ENCODE measurements around the gene TGFBR3L.
"Not testable (repeated sequence)": the region's sequence is repeated elsewhere in the genome, so short reads cannot be mapped to it uniquely, and the experiment has no call there.

Gene TGFBR3L

DNA sequence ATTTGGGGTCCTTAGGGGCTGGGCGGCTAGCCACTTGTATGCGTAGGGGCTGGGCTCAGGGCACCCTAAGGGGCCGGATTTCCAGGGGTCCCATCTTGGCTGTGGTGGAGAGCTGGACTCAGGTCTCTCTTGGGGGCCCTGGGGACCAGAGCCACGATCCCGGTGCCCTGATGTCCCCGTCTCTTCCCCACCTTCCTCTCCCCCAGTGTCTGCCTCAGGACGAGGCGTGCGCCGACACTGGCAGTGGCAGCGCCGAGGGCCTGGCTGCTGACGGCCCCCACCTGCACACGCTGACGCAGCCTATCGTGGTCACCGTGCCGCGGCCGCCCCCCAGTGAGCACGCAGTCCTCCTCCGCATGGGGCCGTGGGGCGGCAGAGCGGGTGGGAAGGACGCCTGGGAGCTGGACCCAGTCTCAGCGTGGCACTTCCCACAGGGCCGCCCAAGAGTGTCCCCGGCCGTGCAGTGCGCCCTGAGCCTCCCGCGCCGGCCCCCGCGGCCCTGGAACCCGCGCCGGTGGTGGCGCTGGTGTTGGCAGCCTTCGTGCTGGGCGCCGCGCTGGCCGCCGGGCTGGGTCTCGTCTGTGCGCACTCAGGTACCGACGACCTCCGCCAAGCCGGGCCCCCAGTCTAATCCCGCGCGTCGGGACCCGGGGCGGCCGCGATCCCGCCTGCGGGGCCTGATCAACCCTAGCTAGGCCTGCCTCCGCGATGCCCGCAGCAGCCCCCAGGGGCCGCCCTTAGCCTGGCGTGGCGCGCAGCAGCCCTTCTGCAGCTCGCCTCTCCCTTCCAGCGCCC is 2.8 kb downstream of the TGFBR3L start:
- peak; percentile 56 for DNase-seq (ENCODE audit: low spot score)

- not testable (repeated sequence) for DNase-seq (ENCODE audit: low spot score)
These were observed 3.5 kb downstream of the TGFBR3L start for GRCh38 chr19:7918062-7918614.

DNA sequence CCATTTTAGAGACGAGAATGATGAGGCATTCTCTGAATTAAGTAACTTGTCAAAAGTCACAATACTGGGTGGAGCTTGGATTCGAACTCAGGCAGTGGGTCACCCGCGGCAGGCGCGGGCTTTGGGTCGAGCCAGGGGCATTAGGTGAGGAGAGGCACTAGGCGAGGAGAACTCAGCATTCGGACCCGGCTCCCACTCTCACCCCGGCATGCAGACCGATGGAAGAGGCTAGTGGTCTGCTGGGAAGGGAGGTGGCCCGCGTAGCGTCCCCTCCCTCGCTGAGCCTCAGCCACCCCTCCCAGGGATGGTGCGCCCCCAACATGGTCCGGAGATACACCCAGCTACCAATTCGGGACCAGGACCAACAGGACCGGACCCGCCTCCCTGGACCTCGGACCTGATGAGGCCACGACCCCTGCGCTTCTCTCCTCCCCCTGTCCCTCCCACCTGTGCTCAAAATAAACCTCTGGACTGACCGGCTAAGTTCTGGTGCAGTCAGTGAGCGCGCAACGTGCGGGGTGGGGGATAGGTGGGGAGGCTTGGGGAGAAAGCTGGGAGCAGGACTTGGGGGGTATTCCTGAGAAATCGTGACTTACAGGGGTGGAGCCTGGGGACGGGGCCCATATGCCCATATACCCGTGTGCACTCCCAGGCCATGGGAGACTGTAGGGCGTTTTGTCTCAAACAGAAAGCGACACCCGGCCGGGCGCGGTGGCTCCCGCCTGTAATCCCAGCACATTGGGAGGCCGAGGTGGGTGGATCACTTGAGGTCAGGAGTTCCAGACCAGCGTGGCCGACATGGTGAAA is 4.2 kb downstream of the TGFBR3L start:
- DNase-seq (ENCODE audit: low spot score) = no peak

DNA sequence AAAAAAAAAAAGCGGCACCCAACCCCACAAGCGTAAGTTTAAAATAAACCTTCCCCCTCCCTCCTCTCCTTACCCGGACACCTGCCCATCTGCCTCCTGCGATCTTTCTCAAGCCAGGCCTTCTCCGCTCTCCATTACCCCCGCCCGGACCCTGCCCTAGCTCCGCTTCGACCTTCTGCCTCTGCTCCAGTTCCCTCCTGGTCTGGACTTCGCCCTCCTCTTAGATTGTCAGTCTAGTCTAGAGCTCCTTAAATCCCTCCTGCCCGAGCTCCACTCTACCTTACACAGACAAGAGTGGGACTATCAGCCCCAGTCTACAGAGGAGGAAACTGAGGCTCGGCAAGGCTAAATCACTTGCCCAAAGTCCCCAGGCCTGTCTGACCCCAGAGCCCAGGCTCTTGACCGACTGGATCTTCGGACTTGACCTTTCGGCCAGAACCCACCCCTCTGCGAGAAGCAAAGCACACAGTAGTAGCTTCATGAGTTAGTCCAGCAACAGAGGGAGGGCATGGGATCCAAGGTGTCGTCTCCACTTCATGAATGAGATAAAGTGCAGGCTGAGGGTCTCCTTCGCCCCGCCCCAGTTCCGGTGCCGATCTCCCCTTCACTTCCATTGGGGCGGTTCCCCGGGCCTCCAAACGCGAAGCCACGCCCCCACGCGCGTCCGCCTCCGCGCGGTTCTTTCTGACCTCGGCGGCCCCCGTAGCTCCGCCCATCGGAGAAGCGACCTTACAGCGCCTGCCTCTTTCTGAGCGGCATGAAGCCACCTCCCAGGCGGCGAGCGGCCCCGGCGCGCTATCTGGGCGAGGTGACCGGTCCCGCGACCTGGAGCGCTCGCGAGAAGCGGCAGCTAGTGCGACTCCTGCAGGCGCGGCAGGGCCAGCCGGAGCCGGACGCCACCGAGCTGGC is 5.2 kb downstream of the TGFBR3L start, which contains the start of gene SNAPC2:
Gene SNAPC2, plus strand, starts transcription at position 729 of the 909 bp plus-strand sequence. Its CDS starts 29 bp downstream, at position 758.
- peak; percentile 96 for DNase-seq (ENCODE audit: low spot score)

DNA sequence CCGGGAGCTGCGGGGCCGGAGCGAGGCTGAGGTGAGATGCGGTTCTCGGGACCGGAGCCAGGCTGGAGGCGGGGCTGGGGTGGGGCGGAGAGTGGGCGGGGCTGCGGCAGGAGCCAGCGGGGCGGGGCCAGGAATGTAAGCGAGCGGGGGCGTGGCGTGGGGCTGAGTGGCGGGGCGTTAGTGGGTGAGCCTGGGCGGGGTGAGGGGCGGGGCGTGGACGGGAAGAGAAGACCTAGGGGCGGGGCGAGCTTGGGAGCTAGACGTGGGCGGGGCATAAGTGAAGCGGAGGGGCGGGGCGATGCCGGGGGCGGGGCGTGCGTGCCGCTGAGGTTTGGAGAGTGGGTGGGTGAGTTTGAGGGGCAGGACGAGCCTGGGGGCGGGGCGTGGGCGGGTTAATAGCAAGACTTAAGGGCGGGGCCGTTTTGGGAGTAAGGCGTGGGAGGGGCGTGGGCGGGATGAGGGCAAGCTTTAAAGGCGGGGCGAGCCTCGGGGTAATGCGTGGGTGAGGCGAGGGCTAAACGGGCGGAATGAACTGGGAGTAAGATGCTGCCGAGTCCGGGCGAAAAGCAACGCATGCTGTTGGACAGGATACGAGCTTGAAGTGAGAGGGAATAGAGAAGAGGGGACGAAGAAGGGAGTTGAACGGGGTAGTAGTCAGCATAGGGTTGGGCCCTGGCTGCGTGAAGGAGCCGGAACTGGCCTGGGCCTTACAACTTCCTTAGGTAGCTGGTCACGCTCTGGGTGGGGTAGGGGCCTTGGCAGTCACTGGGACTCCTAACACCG is 6.1 kb downstream of the TGFBR3L start:
- peak; percentile 93 for DNase-seq (ENCODE audit: low spot score)

- no peak for DNase-seq (ENCODE audit: low spot score)
These were observed 6.8 kb downstream of the TGFBR3L start for GRCh38 chr19:7921302-7921966.

- DNase-seq (ENCODE audit: low spot score) = no peak
These were observed 7.6 kb downstream of the TGFBR3L start for GRCh38 chr19:7921967-7922835.

GRCh38 chr19:7922836-7923195 is 8.2 kb downstream of the TGFBR3L start:
- DNase-seq (ENCODE audit: low spot score) = no peak

GRCh38 chr19:7923295-7924191 is 8.9 kb downstream of the TGFBR3L start:
- no peak for DNase-seq (ENCODE audit: low spot score)

DNA sequence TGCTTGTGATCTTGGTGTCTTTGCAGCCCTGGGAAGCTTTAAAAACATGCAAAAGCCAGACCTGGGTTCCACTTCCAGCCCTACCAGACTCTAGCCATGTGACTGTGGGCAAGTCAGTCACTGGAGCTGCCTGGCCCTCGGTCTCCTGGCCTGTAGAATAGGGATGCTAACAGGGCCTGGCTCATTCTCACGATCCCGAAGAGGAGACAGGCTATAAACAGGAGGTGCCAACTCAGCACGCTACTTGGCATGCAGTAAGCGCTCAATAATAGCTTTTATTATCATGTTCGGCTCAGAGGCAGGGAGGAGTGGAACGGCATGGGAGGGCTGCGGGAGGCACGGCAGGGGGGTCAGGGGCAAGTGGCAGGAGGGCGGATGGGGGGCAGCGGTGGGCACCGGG is 9.6 kb downstream of the TGFBR3L start:
- no peak for DNase-seq (ENCODE audit: low spot score)

- DNase-seq (ENCODE audit: low spot score) = no peak
These were observed 10.1 kb downstream of the TGFBR3L start for GRCh38 chr19:7924651-7925170.

- DNase-seq (ENCODE audit: low spot score) = peak; percentile 77
These were observed 10.7 kb downstream of the TGFBR3L start for GRCh38 chr19:7925171-7925851.

- peak; percentile 65 for DNase-seq (ENCODE audit: low spot score)
These were observed 11.5 kb downstream of the TGFBR3L start, which contains the start of gene CTXN1 for GRCh38 chr19:7926021-7926726. Gene CTXN1 (minus strand): TSS chr19:7926135. CDS start chr19:7925538, 597 bp downstream.

DNA sequence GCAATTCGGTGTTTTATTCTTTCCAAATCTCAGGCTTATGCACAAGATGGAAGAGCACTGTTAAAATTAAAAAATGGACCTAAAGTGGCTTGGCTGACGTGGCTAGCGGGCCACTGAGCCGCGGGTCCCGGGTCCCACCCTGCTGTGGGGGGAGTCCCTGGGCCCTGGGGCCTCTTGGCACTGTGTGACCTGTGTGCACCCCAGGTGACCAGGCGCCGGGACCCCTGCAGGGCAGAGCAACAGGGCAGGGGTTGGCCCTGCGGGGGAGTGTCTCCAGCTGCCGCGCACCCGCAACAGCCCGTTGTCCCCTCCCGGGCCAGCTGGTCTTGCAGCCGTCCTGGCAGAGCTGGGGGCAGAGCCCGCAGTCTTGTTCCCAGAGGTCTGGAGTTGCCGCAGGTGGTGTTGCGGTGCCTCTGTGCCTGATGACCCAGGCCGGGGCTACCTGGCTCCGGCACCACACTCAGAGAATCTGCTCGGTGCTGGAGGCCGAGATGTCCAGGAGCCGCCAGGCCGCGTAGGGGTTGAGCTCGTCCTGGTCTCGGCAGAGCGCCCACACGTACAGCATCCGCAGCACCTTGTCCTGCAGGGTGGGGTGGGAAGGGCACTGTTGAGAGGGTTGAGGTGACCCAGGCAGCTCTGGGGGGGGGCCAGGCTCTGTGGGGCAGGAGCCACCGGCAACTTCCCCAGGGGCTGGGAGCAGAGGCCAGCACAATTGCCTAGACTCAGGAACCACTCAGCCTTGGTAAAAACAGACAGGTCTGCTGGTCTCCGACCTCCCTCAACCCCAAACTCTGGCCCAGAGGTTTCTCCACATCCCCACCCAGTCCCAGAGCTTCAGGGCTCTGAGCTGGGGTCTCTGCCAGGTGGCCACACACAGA is 12.3 kb downstream of the TGFBR3L start:
- DNase-seq (ENCODE audit: low spot score) = no peak

GRCh38 chr19:7927605-7928333 is 13.1 kb downstream of the TGFBR3L start:
- DNase-seq (ENCODE audit: low spot score) = no peak

Measured in kidney tubule cell (primary cell).